GM21515 (cell line): ENCODE measurements around the gene REEP5.
"Not testable (repeated sequence)": the region's sequence is repeated elsewhere in the genome, so short reads cannot be mapped to it uniquely, and the experiment has no call there.

Source experiments
- ATAC-seq: cut with Tn5 transposase; IDR thresholded peaks from one replicate; pipeline ENCODE4 v1.9.1; 2021; ENCODE audit not compliant: unreplicated experiment

REEP5 gene

GRCh38 chr5:112933651-112934365 lies 11.8 kb upstream of the REEP5 start:
- ATAC-seq: no peak

GRCh38 chr5:112933105-112933504 lies 11.1 kb upstream of the REEP5 start:
- no peak for ATAC-seq

- no peak for ATAC-seq
Observed at GRCh38 chr5:112931473-112931872, 9.4 kb upstream of the REEP5 start.

- peak; percentile 54 for ATAC-seq
Observed at GRCh38 chr5:112930082-112930344, 8.0 kb upstream of the REEP5 start.

- ATAC-seq: peak; percentile 55
Observed at GRCh38 chr5:112929336-112930081, 7.5 kb upstream of the REEP5 start.

GRCh38 chr5:112923988-112924387 lies 2.0 kb upstream of the REEP5 start:
- ATAC-seq: no peak

GRCh38 chr5:112923148-112923917 lies 1.3 kb upstream of the REEP5 start:
- peak; percentile 43 for ATAC-seq

GRCh38 chr5:112921026-112921832 lies 798 bp downstream of the REEP5 start:
- peak; percentile 35 for ATAC-seq

GRCh38 chr5:112919972-112920371 lies 2.1 kb downstream of the REEP5 start:
- ATAC-seq: no peak

- ATAC-seq: no peak
Observed at GRCh38 chr5:112918679-112919078, 3.3 kb downstream of the REEP5 start.

GRCh38 chr5:112918136-112918535 lies 3.9 kb downstream of the REEP5 start:
- no peak for ATAC-seq

GRCh38 chr5:112917453-112917995 lies 4.5 kb downstream of the REEP5 start:
- ATAC-seq: no peak

- peak; percentile 69 for ATAC-seq
Observed at GRCh38 chr5:112915831-112916230, 6.2 kb downstream of the REEP5 start.

GRCh38 chr5:112914584-112914983 lies 7.4 kb downstream of the REEP5 start:
- ATAC-seq: no peak

GRCh38 chr5:112910529-112910928 lies 11.5 kb downstream of the REEP5 start:
- ATAC-seq: no peak

- ATAC-seq: no peak
Observed at GRCh38 chr5:112908854-112909253, 13.2 kb downstream of the REEP5 start.

GRCh38 chr5:112907166-112907631 lies 14.8 kb downstream of the REEP5 start:
- no peak for ATAC-seq

- no peak for ATAC-seq
Observed at GRCh38 chr5:112906637-112907036, 15.4 kb downstream of the REEP5 start.

- not testable (repeated sequence) for ATAC-seq
Observed at GRCh38 chr5:112904996-112905395, 17.0 kb downstream of the REEP5 start.

- no peak for ATAC-seq
Observed at GRCh38 chr5:112902561-112902960, 19.5 kb downstream of the REEP5 start.

GRCh38 chr5:112895682-112896081 lies 26.3 kb downstream of the REEP5 start:
- ATAC-seq: no peak
